Fibroblast of peridontal ligament (primary cell): ENCODE measurements around the gene DOK5.

Experiments
- DNase-seq: peaks from one replicate; pipeline ENCODE4 v3.0.0-alpha.2; 2010; ENCODE audit errors: extremely low read depth

DOK5 gene

GRCh38 chr20:54608943-54609342, 133.6 kb downstream of the DOK5 start:
- no peak for DNase-seq

GRCh38 chr20:54611708-54612412, 136.5 kb downstream of the DOK5 start:
- DNase-seq: no peak

GRCh38 chr20:54618412-54618811, 143.0 kb downstream of the DOK5 start:
- DNase-seq: no peak

GRCh38 chr20:54619181-54619580, 143.8 kb downstream of the DOK5 start:
- DNase-seq: no peak

GRCh38 chr20:54619682-54620081, 144.3 kb downstream of the DOK5 start:
- no peak for DNase-seq

- no peak for DNase-seq
These were observed 145.2 kb downstream of the DOK5 start for GRCh38 chr20:54620611-54621010.

GRCh38 chr20:54622333-54623295, 147.2 kb downstream of the DOK5 start:
- no peak for DNase-seq

- no peak for DNase-seq
These were observed 148.7 kb downstream of the DOK5 start for GRCh38 chr20:54623991-54624569.

- no peak for DNase-seq
These were observed 149.5 kb downstream of the DOK5 start for GRCh38 chr20:54624706-54625390.

- no peak for DNase-seq
These were observed 150.1 kb downstream of the DOK5 start for GRCh38 chr20:54625497-54625896.

GRCh38 chr20:54626126-54626525, 150.7 kb downstream of the DOK5 start:
- no peak for DNase-seq

- DNase-seq: no peak
These were observed 154.2 kb downstream of the DOK5 start for GRCh38 chr20:54629632-54630031.

GRCh38 chr20:54630582-54630981, 155.2 kb downstream of the DOK5 start:
- DNase-seq: no peak

- no peak for DNase-seq
These were observed 155.7 kb downstream of the DOK5 start for GRCh38 chr20:54631059-54631458.

GRCh38 chr20:54633374-54634355, 158.3 kb downstream of the DOK5 start:
- no peak for DNase-seq

- DNase-seq: no peak
These were observed 161.2 kb downstream of the DOK5 start for GRCh38 chr20:54636575-54636974.

- no peak for DNase-seq
These were observed 164.5 kb downstream of the DOK5 start for GRCh38 chr20:54639941-54640340.

- no peak for DNase-seq
These were observed 165.4 kb downstream of the DOK5 start for GRCh38 chr20:54640800-54641199.

- DNase-seq: peak; percentile 69
These were observed 167.7 kb downstream of the DOK5 start for GRCh38 chr20:54642864-54643667.

- DNase-seq: peak; percentile 88
These were observed 168.4 kb downstream of the DOK5 start for GRCh38 chr20:54643761-54644160.
